Measurements from ENCODE around the gene PCGF1. TPM values are rescaled to one million over a fixed set of nuclear protein-coding genes. Genes with fewer than 3 reads are reported as not detected.

Gene PCGF1
- total and polyA plus RNA-seq, 2 of the 13 experiments (the other 11 are each of a cell fraction or from before 2014, with no cell fraction given): 20.4 to 22.6 TPM

GRCh38 chr2:74499267-74499939, 8.1 kb downstream of the PCGF1 start, which contains the start of gene LBX2:
Gene LBX2 (minus strand): TSS chr2:74499603. CDS start chr2:74499537, 66 bp downstream.
- ChIA-PET POLR2A (interaction anchor here (1.0 to 16.5 kb wide), 9 partner anchors 8 to 69 kb away, joined by 3 to 795 read pairs (median 22); partner anchors contain the start of genes AUP1, CCDC142, DQX1 and HTRA2), CTCF (ENCODE audit: low intra/inter-chr PET ratio, low total read pairs) (no interaction called here)
- WGBS (ENCODE audit: low lambda C conversion rate): 71% methylated on average over 60 of the region's 65 CpGs
- intact Hi-C loops (cut with micrococcal nuclease; ENCODE audit: unreplicated experiment) (loop anchor here (10.0 kb wide), 1 partner anchor 1805 kb away; no protein-coding TSS in a partner anchor), in situ Hi-C loops (cut with HindIII; ENCODE audit: extremely low pct_ligation_motif_present, low pct_unique_long_range_greater_than_20kb) (no loop called here)
- no peak for DNase-seq (ENCODE audit: low spot score)
- Histone ChIP-seq H3K4me2 (ENCODE audit: low read depth, low read length) (peak within 1 kb of the TSS; percentile 92), H3K4me1 (ENCODE audit: insufficient read depth, low read length) (peaks cover 73% of the 10 kb centered on the region), H3K36me3 (replicated peaks in 1 of 2; ENCODE audit: control insufficient read depth in 1 of 2, insufficient read depth in 2 of 2, low read length in 2 of 2) (no peaks in the 10 kb centered on the region), H3K27me3 (ENCODE audit: control insufficient read depth in 1 of 2, insufficient read depth in 2 of 2, low read length in 2 of 2) (no peaks in the 10 kb centered on the region; a peak in 1 of 5 replicates), H3K9me3 (ENCODE audit: low read length) (no peaks in the 10 kb centered on the region), H4K20me1 (ENCODE audit: insufficient read depth, low read length) (no peaks in the 10 kb centered on the region), H3K9ac (ENCODE audit: insufficient read depth, low read depth, low read length) (peak within 1 kb of the TSS; percentile 50), H2AFZ (ENCODE audit: low read length) (no peak within 1 kb of the TSS), H3K79me2 (ENCODE audit: insufficient read depth, low read length) (peaks cover 30% of the 10 kb centered on the region), H3K4me3 (replicated peaks in 1 of 3; ENCODE audit: insufficient read depth in 1 of 3, low read depth in 2 of 3, low read length in 3 of 3) (peak within 1 kb of the TSS; percentile 32 to 66 (median 53); a peak in 5 of 6 replicates), H3K27ac (ENCODE audit: extremely low read length, insufficient read depth, low read length) (peak within 1 kb of the TSS; percentile 70)
- peak; percentile 4 for ATAC-seq
- FAIRE-seq: no peak
- BruUV-seq (replicated peaks): no TSS peak
- peak; percentile 26; the same call in 1 of the 2 replicates for TF ChIP-seq ZNF772 (CRISPR knock-in tag; IDR thresholded peaks at IDR 0.05)
- TF ChIP-seq SAFB2 (CRISPR knock-in tag; IDR thresholded peaks at IDR 0.05; ENCODE audit: borderline replicate concordance, low read depth): no peak
- no peak for TF ChIP-seq ZNF431 (CRISPR knock-in tag; IDR thresholded peaks at IDR 0.05; ENCODE audit: borderline replicate concordance, low read depth)
- TF ChIP-seq REL (CRISPR knock-in tag; conservative IDR thresholded peaks at IDR 0.05): 0 out of 2 replicates have a peak, but pooled peaks have one; percentile 62
- TF ChIP-seq PAXIP1 (CRISPR knock-in tag; conservative IDR thresholded peaks at IDR 0.05): 0 out of 2 replicates have a peak, but pooled peaks have one; percentile 20
- no peak for TF ChIP-seq CERS6 (CRISPR knock-in tag; IDR thresholded peaks at IDR 0.05)
- no peak for TF ChIP-seq TERF1 (CRISPR knock-in tag; IDR thresholded peaks at IDR 0.05)
- 0 out of 2 replicates have a peak, but pooled peaks have one; percentile 47 for TF ChIP-seq ZNF280D (CRISPR knock-in tag; IDR thresholded peaks at IDR 0.05)
- TF ChIP-seq ZGPAT (CRISPR knock-in tag; IDR thresholded peaks at IDR 0.05): peak; percentile 24; the same call in 1 of the 2 replicates
